Calu3 (cell line): ENCODE measurements around the gene TMEM176B. TPM values are rescaled to one million over a fixed set of nuclear protein-coding genes. Genes with fewer than 3 reads are reported as not detected.

ENCODE experiments used
- BruUV-seq: library from RNA; stranded (reverse); fragments of 400-500 nt; replicated peaks from 2 replicates; lab custom pipeline; 2021; lab: Mats Ljungman, UMichigan
- CTCF ChIA-PET: fragments of 300-600 bp; sonication (Branson Sonifier 250); formaldehyde crosslinking; loops from one replicate; lab custom pipeline; 2022; ENCODE audit warnings: antibody characterized with exemption; lab: Charles Lee
- DNase-seq: peaks from one replicate; pipeline ENCODE4 v3.0.0; 2022
- H3K27ac Mint-ChIP-seq: one replicate; pipeline ENCODE4 v1.8.0; 2022; ENCODE audit warnings: mixed read lengths; ENCODE audit not compliant: unreplicated experiment
- H3K27me3 Mint-ChIP-seq: one replicate; pipeline ENCODE4 v1.8.0; 2022; ENCODE audit warnings: mixed read lengths; ENCODE audit not compliant: unreplicated experiment
- H3K36me3 Mint-ChIP-seq: one replicate; pipeline ENCODE4 v1.8.0; 2022; ENCODE audit warnings: mild to moderate bottlenecking, moderate library complexity, mixed read lengths; ENCODE audit not compliant: insufficient read depth, unreplicated experiment
- H3K4me1 Mint-ChIP-seq: one replicate; pipeline ENCODE4 v1.8.0; 2022; ENCODE audit warnings: mild to moderate bottlenecking, low read depth, mixed read lengths; ENCODE audit not compliant: unreplicated experiment
- H3K4me3 Mint-ChIP-seq: one replicate; pipeline ENCODE4 v1.8.0; 2022; ENCODE audit warnings: mild to moderate bottlenecking, low read depth, moderate library complexity, mixed read lengths; ENCODE audit not compliant: unreplicated experiment
- H3K9me3 Mint-ChIP-seq: one replicate; pipeline ENCODE4 v1.8.0; 2022; ENCODE audit warnings: low read depth, mixed read lengths; ENCODE audit not compliant: unreplicated experiment
- intact Hi-C: fragments of 100-400 bp; cut with micrococcal nuclease; formaldehyde crosslinking; loops from one replicate; pipeline ENCODE4 v1.10.0; 2022; ENCODE audit not compliant: unreplicated experiment
- total RNA-seq: library from RNA; stranded (reverse); gene quantifications from 2 replicates; pipeline ENCODE4 v1.2.3, GENCODE V29; 2022
- TF ChIP-seq, protein P1 (sequence below): fragments of 200-600 bp; IDR thresholded peaks from one replicate; pipeline ENCODE4 v1.8.0; 2022; ENCODE audit warnings: antibody characterized with exemption; ENCODE audit not compliant: unreplicated experiment

The TMEM176B gene
- total RNA-seq, 1 experiment from 2014 or later = 3.1 TPM

- Mint-ChIP-seq H3K4me1 (peaks cover 6% of the 10 kb centered on the region), H3K36me3 (no peaks in the 10 kb centered on the region), H3K27me3 (peaks cover 14% of the 10 kb centered on the region), H3K9me3 (peaks cover 2% of the 10 kb centered on the region), H3K27ac (no peak overlapping the region), H3K4me3 (no peak overlapping the region)
- BruUV-seq = no TSS peak
- intact Hi-C loops = no loop called here
- no peak for DNase-seq
- TF ChIP-seq, protein P1, sequence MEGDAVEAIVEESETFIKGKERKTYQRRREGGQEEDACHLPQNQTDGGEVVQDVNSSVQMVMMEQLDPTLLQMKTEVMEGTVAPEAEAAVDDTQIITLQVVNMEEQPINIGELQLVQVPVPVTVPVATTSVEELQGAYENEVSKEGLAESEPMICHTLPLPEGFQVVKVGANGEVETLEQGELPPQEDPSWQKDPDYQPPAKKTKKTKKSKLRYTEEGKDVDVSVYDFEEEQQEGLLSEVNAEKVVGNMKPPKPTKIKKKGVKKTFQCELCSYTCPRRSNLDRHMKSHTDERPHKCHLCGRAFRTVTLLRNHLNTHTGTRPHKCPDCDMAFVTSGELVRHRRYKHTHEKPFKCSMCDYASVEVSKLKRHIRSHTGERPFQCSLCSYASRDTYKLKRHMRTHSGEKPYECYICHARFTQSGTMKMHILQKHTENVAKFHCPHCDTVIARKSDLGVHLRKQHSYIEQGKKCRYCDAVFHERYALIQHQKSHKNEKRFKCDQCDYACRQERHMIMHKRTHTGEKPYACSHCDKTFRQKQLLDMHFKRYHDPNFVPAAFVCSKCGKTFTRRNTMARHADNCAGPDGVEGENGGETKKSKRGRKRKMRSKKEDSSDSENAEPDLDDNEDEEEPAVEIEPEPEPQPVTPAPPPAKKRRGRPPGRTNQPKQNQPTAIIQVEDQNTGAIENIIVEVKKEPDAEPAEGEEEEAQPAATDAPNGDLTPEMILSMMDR = no peak
- CTCF ChIA-PET = no interaction called here
Observed at GRCh38 chr7:150826061-150826849, 26.1 kb upstream of the TMEM176B start.

DNA sequence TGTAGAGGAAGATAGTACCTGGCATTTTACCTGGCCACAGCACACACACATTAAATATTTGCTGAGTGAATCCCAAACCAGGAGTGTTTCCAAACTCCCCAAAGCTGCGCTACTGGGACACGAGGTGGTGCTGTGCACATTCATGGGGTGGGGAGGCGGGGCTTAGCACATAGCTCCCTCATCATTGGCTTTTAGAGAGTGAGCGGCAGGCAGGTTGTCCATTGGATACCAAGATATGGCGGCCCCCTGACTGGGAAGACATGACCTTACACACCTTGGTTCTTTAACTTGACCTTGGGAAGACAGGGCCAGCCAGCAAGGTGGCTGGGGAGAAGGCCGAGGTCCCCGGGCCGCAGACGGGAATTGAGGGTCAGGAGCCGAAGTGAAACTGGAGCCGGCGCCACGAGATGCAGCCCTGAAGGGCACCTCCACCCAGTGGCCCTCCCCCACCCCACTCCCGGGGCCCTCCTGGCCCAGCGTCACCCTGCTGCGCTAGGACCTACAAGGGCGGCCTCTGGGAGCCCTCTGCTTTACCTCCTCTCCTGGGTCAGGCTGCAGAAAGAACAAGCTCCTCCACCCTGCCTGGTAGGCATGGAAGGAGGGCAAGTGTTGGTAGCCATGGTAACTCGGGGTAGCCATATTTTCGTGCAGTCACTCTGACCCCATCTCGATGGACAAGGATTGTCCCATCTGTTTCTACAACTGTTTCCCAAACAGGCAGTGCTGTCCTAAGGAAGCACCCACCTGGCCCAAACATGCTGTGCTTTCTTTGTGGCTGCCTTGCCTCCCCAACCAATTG, 24.4 kb upstream of the TMEM176B start:
- no peak for DNase-seq
- H3K27me3 Mint-ChIP-seq = peaks cover 14% of the 10 kb centered on the region
- no peaks in the 10 kb centered on the region for H3K4me1 Mint-ChIP-seq
- no peaks in the 10 kb centered on the region for H3K36me3 Mint-ChIP-seq
- TF ChIP-seq, protein P1 = no peak
- no peak overlapping the region for H3K4me3 Mint-ChIP-seq
- no TSS peak for BruUV-seq
- CTCF ChIA-PET = no interaction called here
- no peak overlapping the region for H3K27ac Mint-ChIP-seq
- peaks cover 2% of the 10 kb centered on the region for H3K9me3 Mint-ChIP-seq
- intact Hi-C loops = no loop called here

- H3K27ac Mint-ChIP-seq = no peak overlapping the region
- no peak for DNase-seq
- H3K4me3 Mint-ChIP-seq = no peak overlapping the region
- TF ChIP-seq, protein P1 = no peak
- intact Hi-C loops = no loop called here
- no peaks in the 10 kb centered on the region for H3K36me3 Mint-ChIP-seq
- H3K4me1 Mint-ChIP-seq = no peaks in the 10 kb centered on the region
- BruUV-seq = no TSS peak
- peaks cover 2% of the 10 kb centered on the region for H3K9me3 Mint-ChIP-seq
- CTCF ChIA-PET = no interaction called here
- H3K27me3 Mint-ChIP-seq = peaks cover 7% of the 10 kb centered on the region
Observed at GRCh38 chr7:150823484-150824126, 23.4 kb upstream of the TMEM176B start.

- no peak for DNase-seq
- CTCF ChIA-PET = no interaction called here
- peaks cover 2% of the 10 kb centered on the region for H3K27me3 Mint-ChIP-seq
- no peaks in the 10 kb centered on the region for H3K4me1 Mint-ChIP-seq
- no peaks in the 10 kb centered on the region for H3K36me3 Mint-ChIP-seq
- H3K9me3 Mint-ChIP-seq = peaks cover 2% of the 10 kb centered on the region
- intact Hi-C loops = no loop called here
- H3K4me3 Mint-ChIP-seq = no peak overlapping the region
- TF ChIP-seq, protein P1 = no peak
- H3K27ac Mint-ChIP-seq = no peak overlapping the region
- no TSS peak for BruUV-seq
Observed at GRCh38 chr7:150823043-150823442, 22.9 kb upstream of the TMEM176B start.
